ELR (cell line): ENCODE results near the gene EFNA1.
A peak's percentile ranks its signal among the peaks of the same experiment; 100 is the strongest.
"Not testable (repeated sequence)": the region's sequence is repeated elsewhere in the genome, so short reads cannot be mapped to it uniquely, and the experiment has no call there.

Experiments used
- DNase-seq: peaks from one replicate; pipeline ENCODE4 v3.0.0-alpha.2; 2015; ENCODE audit warnings: low read depth

The EFNA1 gene

GRCh38 chr1:155145491-155145890 is 17.8 kb downstream of the EFNA1 start:
- DNase-seq = no peak

- DNase-seq = not testable (repeated sequence)
Observed at GRCh38 chr1:155155996-155156643, 28.4 kb downstream of the EFNA1 start.

GRCh38 chr1:155158991-155159390 is 31.3 kb downstream of the EFNA1 start:
- DNase-seq = no peak

- DNase-seq = no peak
Observed at GRCh38 chr1:155160128-155160527, 32.5 kb downstream of the EFNA1 start.

GRCh38 chr1:155162631-155163030 is 35.0 kb downstream of the EFNA1 start:
- DNase-seq = not testable (repeated sequence)

GRCh38 chr1:155163785-155164184 is 36.1 kb downstream of the EFNA1 start:
- not testable (repeated sequence) for DNase-seq

GRCh38 chr1:155164625-155165024 is 36.9 kb downstream of the EFNA1 start:
- not testable (repeated sequence) for DNase-seq

- DNase-seq = no peak
Observed at GRCh38 chr1:155166051-155166470, 38.4 kb downstream of the EFNA1 start.

GRCh38 chr1:155166471-155167165 is 38.9 kb downstream of the EFNA1 start:
- no peak for DNase-seq

GRCh38 chr1:155167166-155168104 is 39.8 kb downstream of the EFNA1 start:
- peak; percentile 91 for DNase-seq

GRCh38 chr1:155168105-155168445 is 40.4 kb downstream of the EFNA1 start:
- DNase-seq = not testable (repeated sequence)

- no peak for DNase-seq
Observed at GRCh38 chr1:155168456-155169210, 41.0 kb downstream of the EFNA1 start.

- DNase-seq = no peak
Observed at GRCh38 chr1:155169541-155169940, 41.9 kb downstream of the EFNA1 start.

GRCh38 chr1:155170101-155170785 is 42.6 kb downstream of the EFNA1 start:
- DNase-seq = no peak

GRCh38 chr1:155170806-155171205 is 43.1 kb downstream of the EFNA1 start:
- DNase-seq = no peak

- DNase-seq = no peak
Observed at GRCh38 chr1:155171836-155172731, 44.4 kb downstream of the EFNA1 start.

- peak; percentile 97 for DNase-seq
Observed at GRCh38 chr1:155172732-155173477, 45.2 kb downstream of the EFNA1 start, which contains the start of gene KRTCAP2. Gene KRTCAP2 (minus strand): TSS chr1:155173304. CDS start chr1:155173224, 80 bp downstream.

GRCh38 chr1:155173478-155174323 is 46.0 kb downstream of the EFNA1 start, which contains the start of gene TRIM46:
Gene TRIM46 (plus strand): TSS chr1:155173849. CDS start chr1:155173967, 118 bp downstream.
- DNase-seq = peak; percentile 63
